Amniotic epithelial cell (primary cell): Measurements from ENCODE around the gene PEX10.

Source experiments
- DNase-seq: peaks from one replicate; pipeline ENCODE4 v3.0.0-alpha.2; 2010; ENCODE audit warnings: low read depth

Gene PEX10

DNA sequence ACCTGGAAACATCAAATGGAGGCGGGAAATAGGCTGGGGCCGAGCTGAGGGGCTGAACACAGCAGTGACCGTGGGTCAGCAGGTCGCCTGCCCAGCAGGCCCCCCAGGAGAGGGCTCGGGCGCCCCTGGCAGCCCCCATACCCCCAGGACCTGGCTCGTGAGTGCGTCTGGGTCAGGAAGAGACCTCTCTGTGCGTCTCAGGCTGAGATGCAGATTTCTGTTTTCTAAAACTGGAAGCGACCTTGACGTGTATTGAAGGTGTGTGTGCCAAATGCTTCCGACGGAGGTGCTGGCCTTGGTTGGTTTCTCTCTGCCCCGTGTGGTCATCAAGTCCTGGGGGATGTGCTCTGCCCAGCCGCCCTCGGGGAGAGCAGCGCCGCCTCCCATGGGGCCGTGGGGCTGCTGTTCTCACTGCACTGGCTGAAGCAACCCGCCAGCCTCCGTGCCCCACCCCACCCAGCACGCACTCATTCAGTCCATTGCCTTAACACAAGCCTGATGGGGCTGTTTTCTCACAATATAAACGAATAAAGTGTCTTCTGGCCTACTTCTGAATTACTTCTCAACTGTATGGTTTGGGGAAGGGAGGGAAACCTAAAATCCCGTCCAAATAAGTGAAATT is 7.4 kb downstream of the PEX10 start:
- peak; percentile 74 for DNase-seq

DNA sequence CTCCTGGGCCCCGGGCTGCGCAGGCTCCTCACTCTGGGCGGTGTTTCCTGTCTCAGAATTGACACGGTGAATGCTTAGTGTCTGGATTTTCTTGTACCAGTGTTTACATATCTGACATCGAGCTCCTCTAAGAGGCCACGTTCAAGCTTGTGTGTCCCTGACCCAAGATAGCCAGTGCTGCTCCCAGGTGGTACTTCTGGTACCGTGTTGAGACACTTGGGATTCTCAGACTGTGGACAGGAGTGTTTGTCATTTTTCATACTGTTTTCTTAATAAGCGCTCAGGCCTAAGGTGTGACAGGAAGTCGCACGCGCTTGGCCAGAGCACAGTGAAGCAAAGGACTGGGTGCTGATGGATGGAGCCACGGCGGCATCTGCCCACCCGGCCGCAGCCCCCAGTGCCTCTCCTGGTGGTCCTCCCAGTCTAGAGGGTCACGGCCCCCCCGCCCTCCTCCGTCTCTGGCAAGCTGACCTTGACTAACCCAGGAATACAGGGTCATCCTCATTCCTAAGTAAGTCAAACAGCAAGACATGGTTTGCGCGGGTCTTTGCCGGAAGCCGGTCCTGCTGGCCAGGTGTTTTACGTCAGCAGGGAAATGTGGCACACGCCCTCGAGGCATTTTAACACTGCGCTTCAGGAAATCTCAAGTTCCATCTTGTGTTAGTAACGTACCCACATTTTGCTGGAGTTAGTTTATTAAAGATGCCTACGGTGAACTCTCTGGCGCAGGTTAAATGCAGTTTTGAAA is 8.0 kb downstream of the PEX10 start:
- no peak for DNase-seq

DNA sequence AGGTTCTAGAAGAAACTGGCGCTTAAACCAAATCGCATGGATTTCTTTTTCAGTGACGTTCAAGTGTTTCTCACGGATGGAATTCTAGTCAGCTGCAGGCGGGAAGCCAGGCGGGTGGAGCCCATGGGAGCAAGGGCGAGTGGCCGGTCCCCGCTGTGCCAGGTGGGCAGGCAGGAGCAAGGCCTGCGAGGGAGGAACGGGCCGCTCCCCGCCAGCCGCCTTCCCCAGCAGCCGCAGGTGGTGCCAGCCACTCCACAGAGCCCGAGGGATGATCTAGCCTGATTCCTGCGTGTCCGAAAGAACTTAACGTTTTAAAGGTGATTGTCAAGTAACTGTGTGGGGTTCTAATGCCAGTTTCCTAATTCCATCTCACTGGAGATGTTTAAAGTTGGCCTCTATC is 9.1 kb downstream of the PEX10 start:
- no peak for DNase-seq

DNA sequence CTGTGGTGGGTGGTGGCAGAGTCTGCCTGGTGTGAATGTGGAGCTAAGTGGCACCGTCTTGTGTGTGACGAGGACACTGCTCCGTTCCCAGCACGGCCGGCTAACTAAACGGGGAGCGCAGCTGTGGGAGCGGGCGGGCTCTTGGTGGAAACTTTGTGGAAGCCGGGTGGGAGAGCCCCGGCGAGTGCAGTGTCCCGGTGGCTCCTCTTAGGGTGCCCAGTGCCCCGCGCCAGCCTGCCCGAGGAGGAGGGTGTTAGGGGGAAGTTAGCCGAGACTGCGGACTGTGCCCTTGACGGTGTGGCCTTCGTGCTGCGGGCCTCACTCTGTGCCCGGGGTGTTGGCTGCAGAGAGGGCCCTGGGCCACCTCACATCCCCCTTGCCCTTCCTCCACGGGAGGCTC is 9.9 kb downstream of the PEX10 start:
- DNase-seq, result no peak

DNA sequence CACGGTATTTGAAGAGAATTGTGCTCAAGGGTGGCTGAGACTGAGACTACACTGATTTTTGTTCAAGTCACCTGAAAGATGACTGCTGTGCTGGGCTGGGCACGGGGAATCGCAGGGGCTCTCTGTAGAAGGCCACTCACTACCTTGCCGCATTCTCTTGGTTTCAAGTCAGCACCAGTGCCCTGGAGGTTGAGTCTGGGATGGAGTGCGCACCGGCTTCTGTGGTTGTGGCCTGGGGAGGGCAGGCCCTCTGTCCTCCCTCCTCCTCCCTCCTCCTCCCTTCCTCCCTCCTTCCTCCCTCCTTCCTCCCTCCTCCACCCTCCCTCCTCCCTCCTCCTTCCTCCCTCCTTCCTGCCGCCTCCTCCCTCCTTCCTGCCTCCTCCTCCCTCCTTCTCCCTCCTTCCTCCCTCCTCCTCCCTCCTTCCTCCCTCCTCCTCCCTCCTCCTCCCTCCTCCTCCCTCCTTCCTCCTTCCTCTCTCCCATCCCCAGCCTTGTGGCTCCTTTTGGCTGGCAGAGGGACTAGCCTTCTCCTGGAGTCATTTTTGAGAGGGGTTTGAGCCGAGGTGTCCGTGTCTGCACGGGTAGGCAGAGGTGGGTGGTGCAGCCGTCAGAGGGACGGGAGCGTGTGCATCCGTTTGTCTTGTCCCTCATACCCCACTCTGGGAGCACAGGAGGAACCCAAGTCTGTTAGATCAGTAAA is 11.3 kb downstream of the PEX10 start:
- no peak for DNase-seq

DNA sequence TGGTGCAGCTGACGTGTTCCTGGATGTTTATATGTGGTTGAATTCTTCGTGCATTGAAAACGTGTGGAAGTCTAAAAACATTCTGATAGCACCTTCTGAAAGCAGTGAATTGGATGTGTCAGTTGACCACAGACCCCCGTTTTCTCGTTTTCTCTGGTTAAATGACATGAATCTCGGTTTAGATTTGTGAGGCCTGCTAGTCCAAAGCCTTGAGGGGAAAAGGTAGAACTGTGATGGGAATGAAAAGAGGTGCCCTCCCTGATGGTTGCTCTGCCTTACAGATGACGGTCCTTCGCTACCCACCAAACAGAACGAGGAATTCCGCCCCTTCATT is 11.8 kb downstream of the PEX10 start:
- DNase-seq, result no peak

DNA sequence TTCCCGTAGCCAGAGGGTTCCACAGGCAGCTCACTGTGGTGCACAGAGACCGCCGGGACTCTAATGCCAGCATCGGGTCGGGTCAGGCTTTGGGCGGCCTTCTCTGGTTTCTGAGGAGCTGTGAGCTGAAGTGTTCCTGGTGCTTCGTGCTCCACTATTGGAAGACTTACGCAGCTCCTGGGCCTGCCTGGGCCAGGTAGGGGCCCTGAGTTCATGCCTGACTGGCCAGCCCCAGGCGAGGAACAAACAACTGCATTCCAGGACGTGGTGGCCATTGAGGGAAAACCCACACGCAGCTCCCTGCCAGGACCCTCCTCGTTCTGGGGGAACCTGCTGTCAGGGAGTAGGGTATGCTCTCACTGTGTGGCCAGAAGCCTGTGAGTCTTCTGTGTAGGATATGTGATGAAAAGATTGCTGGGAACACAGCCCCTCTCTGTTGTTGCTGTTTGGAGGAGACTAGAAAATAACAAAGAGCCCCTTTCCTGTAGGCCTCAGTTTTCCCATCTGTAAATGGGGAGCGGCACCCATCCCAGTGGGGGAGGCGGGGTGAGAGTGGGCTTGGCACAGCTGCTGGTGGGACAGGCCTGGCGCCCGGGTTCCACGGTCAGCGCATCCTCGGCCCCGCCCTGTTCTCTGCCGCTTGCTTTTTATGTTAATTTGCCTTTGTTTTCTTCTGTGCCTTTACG is 12.3 kb downstream of the PEX10 start:
- DNase-seq, result no peak

DNA sequence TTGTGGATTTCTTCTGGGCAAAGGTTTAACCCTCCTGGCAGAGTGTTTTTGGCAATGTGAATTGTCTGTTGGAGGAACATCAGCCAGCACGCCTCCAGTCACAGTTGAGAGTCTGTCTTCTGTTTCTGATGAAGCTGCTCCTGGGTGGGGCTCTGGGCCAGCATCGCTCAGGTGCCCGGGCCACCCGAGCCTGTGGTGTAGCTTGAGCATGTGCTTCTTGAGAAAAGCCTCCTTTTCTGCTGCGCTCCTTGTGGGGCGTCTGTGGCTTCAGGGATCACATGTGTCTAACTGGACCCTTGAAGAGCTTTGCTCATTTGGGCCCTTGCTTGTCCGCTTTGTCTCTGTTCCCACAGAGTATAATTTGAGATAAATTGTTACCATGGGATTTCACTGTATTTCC is 13.5 kb downstream of the PEX10 start:
- DNase-seq, result no peak

DNA sequence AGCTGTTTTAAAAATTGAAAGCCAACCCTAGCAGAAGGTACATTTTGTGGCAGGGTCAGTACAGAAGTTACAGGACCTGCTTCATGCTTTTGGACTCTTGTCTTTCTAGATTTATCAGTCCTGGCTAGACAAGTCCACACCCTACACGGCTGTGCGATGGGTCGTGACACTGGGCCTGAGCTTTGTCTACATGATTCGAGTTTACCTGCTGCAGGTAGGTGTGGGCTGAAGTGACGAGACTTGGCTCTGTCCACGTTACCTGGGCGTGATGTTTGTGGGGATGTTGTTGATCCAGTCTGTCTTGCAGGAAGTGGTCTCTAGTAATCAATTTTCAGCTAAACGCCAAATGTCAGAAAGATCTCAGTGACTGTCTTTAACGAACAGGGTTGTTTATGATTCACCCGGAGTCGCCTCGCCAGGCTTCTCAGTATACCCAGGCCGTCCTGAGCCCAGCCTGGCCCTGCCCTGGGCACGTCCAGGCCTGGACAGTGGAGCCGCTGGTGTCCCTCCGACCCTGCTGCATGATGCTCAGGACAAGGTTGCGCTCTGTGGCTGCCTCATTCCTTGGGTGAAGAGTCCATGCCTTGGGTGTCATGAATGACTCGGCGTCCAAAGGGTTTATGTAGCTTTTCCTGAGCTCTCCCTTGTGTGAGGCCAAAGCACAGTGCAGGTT is 15.2 kb downstream of the PEX10 start:
- no peak for DNase-seq

DNA sequence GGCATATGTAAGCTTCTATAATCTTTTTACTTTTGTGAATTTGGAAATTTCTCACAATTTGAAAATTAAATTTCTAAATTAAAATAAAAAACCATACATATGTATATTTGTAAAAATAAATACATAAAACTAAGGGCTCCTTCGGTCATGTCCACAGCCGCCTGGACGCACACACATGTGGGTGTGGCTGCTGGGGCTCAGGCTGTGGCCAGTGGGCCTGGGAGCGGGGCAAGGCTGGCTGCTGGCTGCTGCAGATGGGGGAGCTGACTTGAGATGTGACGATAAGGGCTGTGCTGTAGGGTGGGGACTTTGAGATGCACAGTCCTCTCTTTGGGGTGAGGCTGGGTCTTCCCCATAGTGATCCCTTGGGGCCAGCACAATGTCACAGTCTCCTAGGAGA is 15.9 kb downstream of the PEX10 start:
- no peak for DNase-seq

DNA sequence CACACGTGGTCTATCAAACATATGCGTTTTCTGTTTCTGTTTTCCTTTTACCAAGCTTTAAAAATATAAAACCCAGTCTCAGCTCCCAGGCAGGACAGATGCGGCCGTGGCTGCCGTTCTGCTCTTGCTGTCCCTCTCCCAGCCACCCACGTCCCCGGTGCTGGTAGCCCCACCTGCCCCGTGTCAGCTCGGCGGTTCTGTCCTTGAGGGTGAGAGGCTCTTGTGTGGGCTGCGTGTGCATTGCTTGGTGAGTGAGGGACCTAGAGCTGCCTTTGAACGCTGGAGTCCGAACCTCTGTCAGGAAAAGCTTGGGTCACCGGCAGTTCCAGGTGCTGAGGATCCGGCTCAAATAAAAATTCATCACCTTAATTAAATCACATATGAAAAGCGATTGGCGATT is 16.3 kb downstream of the PEX10 start:
- DNase-seq, result no peak

DNA sequence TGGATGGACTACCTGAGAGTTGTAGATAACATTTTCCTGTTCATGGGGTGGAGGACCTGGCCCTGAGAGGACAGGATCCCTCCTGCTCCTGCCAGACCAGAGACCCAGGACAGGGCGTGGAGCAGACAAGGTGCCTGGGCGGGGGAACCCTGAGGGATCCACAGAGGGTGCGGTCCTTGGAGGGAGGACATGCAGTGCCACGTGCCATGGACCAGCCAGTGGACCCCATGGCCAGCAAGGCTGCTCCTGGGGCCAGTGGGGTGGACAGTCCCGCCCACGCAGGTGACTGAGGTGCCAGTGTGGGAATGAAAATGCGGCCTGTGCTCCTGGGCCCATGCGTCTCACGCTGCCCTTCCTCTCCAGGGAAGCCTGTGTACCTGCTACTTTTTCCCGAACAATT is 17.1 kb downstream of the PEX10 start:
- no peak for DNase-seq

DNA sequence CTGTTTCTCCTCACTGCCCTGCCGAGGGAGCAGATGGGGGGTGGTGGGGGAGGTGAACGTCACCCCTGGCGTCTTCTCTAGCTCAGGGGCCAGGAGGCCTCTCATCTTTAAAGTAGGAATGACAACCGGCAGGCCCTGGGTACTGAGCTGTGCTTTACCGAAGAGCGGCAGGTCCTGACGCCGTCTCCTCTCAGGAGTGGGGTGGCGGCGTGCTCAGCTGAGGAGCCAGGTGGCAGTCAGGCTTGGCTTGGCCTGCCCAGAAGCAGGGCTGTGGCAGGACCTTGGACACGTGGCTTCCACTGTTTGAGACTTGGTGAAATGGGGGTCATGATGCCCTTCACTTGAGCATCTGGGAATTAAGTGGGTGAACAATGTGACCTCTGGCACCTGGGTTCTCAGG is 17.6 kb downstream of the PEX10 start:
- DNase-seq, result no peak

DNA sequence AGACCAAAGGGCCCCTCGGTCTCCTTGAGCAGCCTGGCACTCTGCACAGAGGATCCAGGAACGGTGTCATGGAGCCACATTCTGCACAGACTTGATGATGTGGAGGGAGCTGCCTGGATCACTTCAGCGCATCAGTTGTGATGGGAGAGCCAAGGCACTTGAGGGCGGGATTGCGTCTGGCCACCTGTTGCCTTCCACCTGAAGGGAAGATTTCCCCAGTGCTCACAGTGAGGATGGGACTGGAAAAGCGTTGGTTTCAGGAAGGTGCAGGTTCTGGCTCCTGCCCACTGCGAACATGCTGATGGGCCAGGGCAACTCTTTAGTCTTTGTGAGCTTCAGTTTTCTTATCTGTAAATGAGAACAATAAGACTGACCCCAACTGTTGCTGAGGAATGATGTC is 18.1 kb downstream of the PEX10 start:
- no peak for DNase-seq

DNA sequence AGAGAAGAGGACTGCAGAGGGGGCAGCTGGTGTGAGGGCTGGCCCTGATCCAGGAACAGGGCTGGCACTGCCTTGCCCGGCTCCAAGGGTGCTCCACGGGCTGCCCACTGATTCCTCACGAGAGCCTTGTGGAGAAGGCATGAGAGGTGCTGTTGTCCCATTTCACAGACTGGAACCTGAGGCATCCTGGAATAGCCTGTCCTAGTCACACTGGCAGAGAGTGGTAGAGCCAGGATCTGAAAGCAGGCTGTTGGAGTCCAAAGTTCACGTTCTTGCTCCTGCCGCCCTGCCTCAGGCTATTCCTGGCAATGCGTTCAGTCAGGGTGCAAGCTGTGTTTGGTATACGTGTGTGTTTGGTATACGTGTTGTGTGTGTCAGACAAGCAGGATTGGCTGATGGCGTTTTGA is 18.9 kb downstream of the PEX10 start:
- DNase-seq, result no peak

DNA sequence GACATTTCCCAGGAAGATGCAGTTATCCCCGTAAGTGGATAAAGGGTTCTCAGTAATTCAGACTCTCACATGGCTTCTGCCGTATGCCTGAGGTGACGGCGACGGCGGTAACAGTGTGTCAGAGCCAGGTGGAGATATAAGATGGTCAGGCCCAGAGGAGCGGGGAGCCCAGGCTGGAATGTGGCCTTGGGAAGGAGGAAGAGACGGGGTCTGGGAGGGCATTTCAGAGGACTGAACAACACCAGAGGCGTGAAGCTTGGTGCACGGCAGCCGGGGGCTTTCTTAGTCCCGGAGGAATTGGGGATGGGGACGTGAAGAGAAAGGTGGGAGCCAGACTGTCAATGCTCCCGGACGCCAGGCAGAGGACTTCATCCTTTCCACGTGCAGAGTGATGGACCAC is 19.7 kb downstream of the PEX10 start:
- DNase-seq, result no peak

DNA sequence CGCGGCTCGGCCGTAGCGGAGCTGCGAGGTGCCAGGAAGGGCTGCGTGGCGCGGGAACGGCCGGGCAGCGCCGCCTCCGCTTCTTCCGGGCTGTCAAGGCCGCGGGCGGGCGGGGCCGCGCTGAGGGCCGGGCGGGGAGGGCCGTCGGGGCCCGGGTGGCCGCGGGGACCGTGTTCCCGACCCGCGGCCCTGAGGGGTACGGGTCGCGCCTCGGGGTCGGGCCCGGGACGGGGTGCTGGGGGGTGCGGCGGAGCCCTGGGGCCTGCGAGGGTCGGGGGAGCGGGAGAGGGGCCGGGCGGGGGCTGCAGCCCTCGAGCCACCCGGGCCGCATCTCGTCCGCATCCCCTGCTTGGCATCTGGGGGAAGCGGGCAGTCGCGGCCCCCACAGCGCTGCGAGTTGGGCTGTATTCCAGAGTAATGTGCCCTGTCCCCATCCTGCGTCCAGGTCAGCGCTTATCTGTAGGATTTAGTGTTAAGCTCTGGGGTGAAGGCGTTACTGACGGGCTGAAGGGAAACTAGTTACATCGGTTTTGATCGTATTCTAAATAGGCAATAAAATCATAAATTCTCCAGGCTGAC is 20.3 kb downstream of the PEX10 start:
- no peak for DNase-seq

DNA sequence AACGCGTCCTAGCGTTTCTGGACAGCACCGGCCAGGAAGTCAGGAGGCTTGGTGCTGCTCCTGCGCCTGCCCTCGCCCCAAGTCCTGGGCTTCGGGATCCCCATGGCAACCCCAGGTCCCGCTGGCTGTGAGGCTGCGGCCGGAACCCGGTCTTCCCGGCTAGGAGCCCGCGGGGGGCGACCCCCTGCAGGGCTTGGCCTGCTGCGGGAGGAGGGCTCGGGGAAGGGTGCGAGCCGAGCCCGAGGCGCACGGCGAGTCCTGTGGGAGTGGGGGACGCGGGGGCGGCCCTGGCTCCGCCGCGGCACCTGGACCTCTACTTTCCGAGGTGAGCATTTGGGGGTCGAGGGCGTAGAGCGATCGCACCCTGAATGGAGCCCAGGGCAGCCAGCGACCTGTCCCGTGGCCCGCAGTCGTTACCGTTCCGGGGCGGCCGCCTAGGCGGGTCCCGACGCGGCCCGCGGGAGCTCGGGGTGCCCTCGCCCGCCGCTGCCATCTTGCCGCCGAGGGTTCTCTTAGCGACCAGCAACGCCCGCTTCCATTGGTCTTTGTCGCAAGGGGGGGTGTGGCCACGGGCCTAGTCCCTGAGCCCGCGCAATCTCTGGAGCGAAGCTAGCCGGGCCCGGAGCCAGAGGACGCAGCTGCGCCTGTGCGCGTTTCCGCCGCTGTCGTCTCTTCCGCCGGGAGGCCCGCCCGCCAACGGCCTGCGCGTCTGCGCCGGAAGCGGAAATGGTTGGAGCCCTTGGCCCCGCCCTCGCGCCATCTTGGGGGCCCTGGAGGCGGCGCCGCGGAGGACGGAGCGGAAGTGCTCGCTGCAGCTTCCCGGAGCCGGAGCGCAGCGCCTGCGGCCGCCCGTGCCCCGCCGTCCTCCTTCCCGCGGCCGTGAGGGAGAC is 21.1 kb downstream of the PEX10 start, which contains the start of the genes MORN1 and RER1:
MORN1 (minus strand) TSS at position 514 of the 890 bp plus-strand sequence; CDS start at position 493, 21 bp downstream.
RER1 (plus strand) TSS at position 801 of the 890 bp plus-strand sequence. CDS start 3,950 bp downstream, outside the sequence.
- peak; percentile 97 for DNase-seq

DNA sequence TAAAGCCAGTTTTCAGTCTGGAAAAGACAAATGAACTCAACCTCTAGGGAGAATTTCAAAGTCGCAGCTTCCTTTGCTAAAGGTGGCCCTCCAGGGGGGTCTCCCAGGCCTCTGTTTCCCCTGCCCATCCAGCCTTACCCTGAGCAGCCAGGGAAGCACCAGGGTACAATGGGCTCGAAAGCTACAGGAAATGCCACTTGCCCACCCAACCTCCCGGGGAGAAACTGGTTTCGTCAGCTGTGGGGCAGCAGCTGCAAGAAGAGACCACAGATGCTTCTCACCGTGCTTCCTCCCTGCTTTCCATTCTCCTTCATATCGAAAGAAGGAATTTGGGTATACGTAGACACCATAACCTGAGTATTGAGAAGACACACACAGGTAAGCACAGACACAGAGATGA is 22.7 kb downstream of the PEX10 start:
- DNase-seq, result no peak

DNA sequence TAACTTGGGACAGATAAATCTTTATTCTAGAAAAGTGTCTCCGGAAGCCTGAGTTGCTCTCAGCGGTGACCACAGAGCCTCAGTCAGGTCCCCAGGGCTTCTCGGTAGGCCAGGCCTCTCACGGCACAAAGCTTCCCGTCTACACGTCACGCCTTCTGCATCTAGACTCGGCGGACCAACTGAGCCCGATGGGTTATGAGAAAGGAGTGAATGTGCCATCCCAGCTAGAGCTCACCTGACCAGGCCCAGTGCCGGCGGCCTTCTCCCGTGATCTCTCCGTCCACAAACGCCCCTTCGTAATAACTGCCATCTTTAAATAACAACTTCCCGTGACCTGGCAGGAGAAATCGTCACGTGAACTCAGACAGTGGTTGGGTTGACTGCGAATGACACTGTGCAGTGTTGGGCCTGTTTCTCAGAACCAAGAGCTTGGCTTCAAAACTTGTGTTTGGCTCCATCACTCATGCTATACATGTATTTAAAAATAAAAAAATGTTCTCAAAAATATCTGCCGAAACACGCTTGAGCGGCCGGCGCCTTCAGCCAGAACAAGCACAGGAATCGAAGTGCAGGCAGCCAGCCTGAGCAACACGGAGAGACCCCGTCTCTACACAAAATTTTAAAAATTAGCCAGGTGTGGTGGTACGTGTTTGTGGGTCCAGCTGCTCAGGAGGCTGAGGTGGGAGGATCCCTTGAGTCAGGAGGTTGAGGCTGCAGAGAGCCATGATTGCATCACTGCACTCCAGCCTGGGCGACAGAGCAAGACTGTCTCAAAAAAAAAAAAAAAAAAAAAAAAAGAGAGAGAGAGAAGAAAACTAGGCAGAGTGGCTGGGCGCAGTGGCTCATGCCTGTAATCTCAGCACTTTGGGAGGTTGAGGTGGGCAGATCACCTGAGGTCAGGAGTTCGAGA is 24.1 kb downstream of the PEX10 start:
- DNase-seq, result no peak
